T-helper 2 cell treated with Interferon-gamma antibody and Interleukin-4, amounts not matched to agents 5 μg/mL and 100 μg/mL, for 36 hours (primary cell): ENCODE data around the gene DOC2B.
"Not testable (repeated sequence)": the region's sequence is repeated elsewhere in the genome, so short reads cannot be mapped to it uniquely, and the experiment has no call there.

ENCODE experiments used
- DNase-seq: peaks from one replicate; pipeline ENCODE4 v3.0.0; 2021; ENCODE audit warnings: low spot score
- H3K27ac Mint-ChIP-seq: one replicate; pipeline ENCODE4 v1.8.0; 2021; ENCODE audit warnings: mild to moderate bottlenecking, mixed read lengths
- H3K27me3 Mint-ChIP-seq: one replicate; pipeline ENCODE4 v1.8.0; 2021; ENCODE audit warnings: low read depth, mixed read lengths
- H3K36me3 Mint-ChIP-seq: one replicate; pipeline ENCODE4 v1.8.0; 2021; ENCODE audit warnings: low read depth, mixed read lengths
- H3K4me1 Mint-ChIP-seq: one replicate; pipeline ENCODE4 v1.8.0; 2021; ENCODE audit warnings: low read depth, mixed read lengths
- H3K4me3 Mint-ChIP-seq: one replicate; pipeline ENCODE4 v1.8.0; 2022; ENCODE audit warnings: mild to moderate bottlenecking, moderate library complexity, mixed read lengths
- H3K9me3 Mint-ChIP-seq: one replicate; pipeline ENCODE4 v1.8.0; 2021; ENCODE audit warnings: mixed read lengths

DOC2B gene

DNA sequence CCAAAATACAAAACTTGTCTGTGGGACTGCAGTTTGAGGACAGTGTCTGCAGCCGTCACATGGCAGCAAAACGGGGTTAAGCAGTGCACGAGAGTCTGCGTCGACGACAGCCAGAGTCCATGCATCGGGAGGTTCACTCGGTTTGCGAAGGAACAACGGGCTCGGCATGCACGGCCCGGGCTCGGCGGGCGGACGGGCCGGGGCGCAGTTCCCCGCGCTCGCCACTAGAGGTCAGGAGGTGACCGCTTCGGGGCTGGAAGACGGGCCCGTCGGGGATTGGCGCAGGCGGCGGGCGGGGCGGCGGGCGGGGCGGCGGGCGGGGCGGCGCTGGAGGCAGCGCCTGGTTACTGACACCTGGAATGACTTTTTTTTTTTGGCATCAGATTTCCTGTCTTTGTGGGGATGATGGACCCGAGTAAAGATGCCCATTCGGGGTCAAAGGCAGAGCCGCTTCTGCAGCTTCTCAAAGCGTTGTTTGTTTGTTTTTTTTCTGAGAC, 37.6 kb downstream of the DOC2B start:
- no peaks in the 10 kb centered on the region for H3K36me3 Mint-ChIP-seq

DNA sequence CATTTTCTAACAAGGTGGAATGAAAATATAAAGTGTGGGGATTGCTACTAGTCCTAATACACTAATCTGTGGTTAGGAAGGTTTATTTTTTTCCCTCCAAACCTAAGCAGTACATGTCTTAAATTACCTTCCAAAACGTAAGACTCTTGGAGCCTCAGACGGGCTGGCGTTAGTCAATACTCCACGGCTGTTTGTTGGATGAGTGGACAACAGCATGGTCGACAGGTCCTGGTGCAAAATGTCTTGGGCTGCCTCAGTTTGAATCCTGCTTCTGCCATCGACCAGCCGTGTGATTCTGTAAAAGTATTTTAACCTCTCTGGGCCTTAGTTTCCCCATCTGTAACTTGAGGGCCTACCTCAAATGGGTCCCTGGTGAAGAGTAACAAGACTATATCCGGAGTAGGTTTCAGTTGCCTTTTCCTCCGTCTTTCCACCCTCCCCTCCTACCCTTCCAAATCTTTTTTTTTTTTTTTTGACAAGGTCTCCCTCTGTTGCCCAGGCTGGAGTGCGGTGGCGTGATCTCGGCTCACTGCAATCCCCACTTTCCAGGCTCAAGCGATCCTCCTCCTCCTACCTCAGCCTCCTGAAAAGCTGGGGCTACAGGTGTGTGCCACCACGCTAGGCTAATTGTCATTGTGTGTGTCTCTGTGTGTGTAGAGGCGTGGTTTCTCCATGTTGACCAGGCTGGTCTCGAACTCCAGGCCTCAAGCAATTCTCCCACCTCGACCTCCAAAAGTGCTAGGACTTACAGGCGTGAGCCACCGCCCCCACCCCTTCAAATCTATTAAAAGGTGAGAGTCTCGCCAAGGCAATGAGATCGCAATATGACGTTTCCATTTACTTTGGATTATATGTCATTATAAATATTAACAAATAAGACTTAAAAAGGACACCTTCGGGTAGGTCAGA, 38.3 kb downstream of the DOC2B start:
- H3K4me3 Mint-ChIP-seq: no peak overlapping the region
- DNase-seq: peak; percentile 3
- H3K9me3 Mint-ChIP-seq: no peaks in the 10 kb centered on the region

More for the DNA sequence above, 37.6 kb downstream of the DOC2B start:
- no peak overlapping the region for H3K4me3 Mint-ChIP-seq
- H3K4me1 Mint-ChIP-seq: no peaks in the 10 kb centered on the region
- H3K27me3 Mint-ChIP-seq: peaks cover 3% of the 10 kb centered on the region
- DNase-seq: peak; percentile 79
- no peaks in the 10 kb centered on the region for H3K9me3 Mint-ChIP-seq
- H3K27ac Mint-ChIP-seq: no peak overlapping the region

DNA sequence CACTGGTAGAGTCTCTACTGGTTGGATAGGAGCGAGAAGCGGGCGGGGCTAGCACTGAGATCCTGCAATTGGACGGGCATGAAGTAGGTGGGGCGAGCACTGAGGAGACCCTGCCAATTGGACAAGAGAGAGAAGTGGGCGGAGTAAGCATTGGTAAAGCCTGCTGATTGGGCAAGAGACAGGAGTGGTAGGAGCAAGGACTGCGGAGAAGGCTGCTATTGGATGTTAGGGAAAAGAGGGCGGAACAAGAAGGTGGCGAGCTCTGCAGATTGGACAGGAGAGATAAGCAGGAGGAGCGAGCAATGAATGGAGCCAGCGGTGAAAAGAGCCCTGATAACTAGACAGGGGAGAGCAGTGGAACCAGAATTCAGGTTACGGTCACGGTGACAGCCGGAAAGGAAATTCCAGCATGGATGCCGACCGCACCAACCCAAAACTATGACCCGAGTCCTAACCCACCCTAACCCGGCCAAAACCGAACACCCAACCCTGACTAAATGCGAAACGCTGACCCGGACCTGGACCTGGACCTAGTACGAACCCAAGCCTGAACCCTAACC, 39.3 kb downstream of the DOC2B start:
- DNase-seq: peak; percentile 12
- H3K4me1 Mint-ChIP-seq: no peaks in the 10 kb centered on the region
- no peaks in the 10 kb centered on the region for H3K9me3 Mint-ChIP-seq
- H3K27ac Mint-ChIP-seq: no peak overlapping the region
- peaks cover 3% of the 10 kb centered on the region for H3K27me3 Mint-ChIP-seq
- H3K36me3 Mint-ChIP-seq: no peaks in the 10 kb centered on the region
- H3K4me3 Mint-ChIP-seq: no peak overlapping the region

More for the DNA sequence above, 38.3 kb downstream of the DOC2B start:
- Mint-ChIP-seq H3K36me3 (no peaks in the 10 kb centered on the region), H3K27me3 (peaks cover 3% of the 10 kb centered on the region), H3K27ac (no peak overlapping the region), H3K4me1 (no peaks in the 10 kb centered on the region)

DNA sequence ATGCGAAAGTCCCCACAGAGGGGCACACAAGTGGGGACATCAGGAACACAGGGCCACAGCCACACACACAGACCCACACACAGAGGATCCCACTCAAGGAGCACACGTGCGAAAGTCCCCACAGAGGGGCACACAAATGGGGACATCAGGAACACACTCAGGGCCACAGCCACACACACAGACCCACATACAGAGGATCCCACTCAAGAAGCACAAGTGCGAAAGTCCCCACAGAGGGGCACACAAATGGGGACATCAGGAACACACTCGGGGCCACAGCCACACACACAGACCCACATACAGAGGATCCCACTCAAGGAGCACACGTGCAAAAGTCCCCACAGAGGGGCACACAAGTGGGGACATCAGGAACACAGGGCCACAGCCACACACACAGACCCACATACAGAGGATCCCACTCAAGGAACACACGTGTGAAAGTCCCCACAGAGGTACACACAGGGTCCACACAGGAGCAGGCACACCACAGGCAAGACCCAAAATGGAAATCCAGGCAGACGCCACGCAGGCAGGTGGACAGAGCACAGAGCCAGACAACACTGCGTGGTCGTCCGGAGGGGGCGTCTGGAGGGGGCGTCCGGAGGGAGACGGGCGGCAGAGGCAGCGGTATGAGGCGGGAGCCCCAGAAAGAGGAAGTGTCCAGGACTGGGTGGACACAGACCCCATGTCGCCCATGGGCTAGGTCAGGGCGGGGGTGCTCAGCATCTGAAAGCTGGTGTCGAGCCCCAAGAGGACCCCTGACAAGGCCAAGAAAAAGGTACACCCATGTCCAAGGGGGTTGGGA, 41.8 kb downstream of the DOC2B start:
- DNase-seq: peak; percentile 2
- not testable (repeated sequence) for H3K4me1 Mint-ChIP-seq, H3K4me3 Mint-ChIP-seq, H3K27ac Mint-ChIP-seq, H3K9me3 Mint-ChIP-seq, H3K27me3 Mint-ChIP-seq, H3K36me3 Mint-ChIP-seq

DNA sequence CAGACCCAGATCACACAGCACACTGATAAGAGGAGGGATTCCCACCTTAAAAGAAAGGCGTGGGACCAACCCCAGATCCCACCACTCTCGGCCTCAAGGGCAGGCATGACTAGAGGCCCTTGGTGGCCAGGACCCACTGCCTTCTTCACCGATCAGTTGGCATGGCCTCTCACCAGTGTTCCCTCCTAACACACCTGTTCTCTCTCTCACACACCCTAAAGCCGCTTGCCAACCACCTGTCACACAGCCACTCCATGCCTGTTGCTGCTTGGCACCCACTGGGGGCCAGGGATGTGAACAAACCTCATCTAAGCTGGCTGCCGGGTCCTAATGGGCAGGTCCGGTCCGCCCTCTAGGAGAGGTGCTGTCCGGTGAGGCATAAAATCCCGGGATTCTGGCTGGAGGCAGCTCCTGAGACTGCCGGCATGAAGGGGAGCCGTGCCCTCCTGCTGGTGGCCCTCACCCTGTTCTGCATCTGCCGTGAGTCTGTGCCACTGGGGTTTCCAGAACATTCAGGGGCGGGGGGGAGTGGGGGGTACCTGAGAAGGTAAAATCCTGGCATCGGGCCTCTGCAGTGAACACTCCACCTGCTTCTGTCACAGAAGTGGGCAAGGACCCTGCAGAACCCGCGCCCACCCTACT, 44.2 kb downstream of the DOC2B start, which contains the start of gene SCGB1C2:
Gene SCGB1C2 (plus strand): TSS at position 404 of the 642 bp plus-strand sequence. CDS start 22 bp downstream, at position 426.
- Mint-ChIP-seq H3K27ac (peak within 1 kb of the TSS; percentile 70), H3K4me3 (peak within 1 kb of the TSS; percentile 32)
- not testable (repeated sequence) for DNase-seq, H3K9me3 Mint-ChIP-seq, H3K36me3 Mint-ChIP-seq, H3K27me3 Mint-ChIP-seq, H3K4me1 Mint-ChIP-seq

DNA sequence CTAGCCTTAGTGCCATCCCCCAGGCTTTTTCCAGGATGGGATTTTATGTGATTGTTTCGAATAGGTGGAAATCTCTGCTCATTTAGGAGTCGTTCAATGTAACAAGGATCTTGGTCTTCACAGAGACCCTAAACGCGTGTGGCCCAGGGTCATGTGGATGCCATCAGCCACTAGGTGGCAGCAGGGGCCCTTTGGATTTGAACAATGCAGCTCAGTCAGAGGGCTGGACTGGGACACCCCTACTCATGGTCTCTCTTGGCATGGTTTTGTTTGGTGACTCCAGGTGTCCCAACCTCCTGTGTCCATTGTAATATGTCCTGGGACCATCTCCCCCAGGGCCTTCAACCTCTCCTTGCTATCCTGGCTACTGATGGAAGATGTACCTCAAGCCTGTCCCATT, 44.9 kb downstream of the DOC2B start:
- H3K4me3 Mint-ChIP-seq: peak overlapping the region; percentile 32
- H3K36me3 Mint-ChIP-seq, H3K27me3 Mint-ChIP-seq, H3K9me3 Mint-ChIP-seq, H3K4me1 Mint-ChIP-seq: not testable (repeated sequence)
- peak; percentile 57 for DNase-seq
- H3K27ac Mint-ChIP-seq: peak overlapping the region; percentile 70

DNA sequence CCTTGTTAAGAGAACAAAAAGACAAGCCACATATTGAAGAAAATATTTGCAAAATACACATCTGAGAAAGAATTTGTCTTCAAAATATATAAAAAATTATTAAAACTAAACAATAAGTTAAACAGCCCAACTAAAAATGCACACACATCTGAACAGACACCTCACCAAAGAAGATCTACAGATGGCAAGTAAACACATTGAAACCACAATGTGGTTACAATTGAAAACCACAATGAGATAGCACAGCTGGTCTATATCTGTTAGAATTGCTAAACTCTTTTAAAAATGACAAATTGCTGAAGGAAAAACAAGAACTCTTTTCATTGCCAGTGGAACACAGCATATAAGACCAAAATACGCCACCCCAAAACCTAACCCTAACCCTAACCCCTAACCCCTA, 45.6 kb downstream of the DOC2B start:
- not testable (repeated sequence) for H3K4me1 Mint-ChIP-seq, H3K27ac Mint-ChIP-seq, H3K36me3 Mint-ChIP-seq

DNA sequence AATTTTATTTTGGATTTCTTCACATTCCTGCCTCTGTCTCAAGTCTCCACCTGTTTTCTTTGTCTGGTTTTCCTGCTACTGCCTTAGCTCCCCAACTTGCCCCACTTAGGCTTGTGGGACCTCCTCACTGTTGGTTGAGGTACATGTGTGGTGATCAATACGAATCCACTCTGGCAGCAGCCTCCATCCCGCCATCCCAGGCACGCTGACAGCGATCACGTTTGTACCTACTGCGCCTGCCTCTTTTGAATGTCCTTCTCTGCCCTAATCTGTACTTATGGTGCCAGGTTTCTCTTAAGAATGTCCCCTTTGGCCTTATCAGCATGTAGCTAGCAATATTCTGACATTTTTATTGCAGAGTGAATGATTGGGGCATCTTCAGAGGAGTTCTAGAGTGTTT, 46.4 kb downstream of the DOC2B start:
- not testable (repeated sequence) for H3K27ac Mint-ChIP-seq, H3K36me3 Mint-ChIP-seq, H3K4me3 Mint-ChIP-seq, H3K4me1 Mint-ChIP-seq, H3K27me3 Mint-ChIP-seq, DNase-seq, H3K9me3 Mint-ChIP-seq

More for the DNA sequence above, 45.6 kb downstream of the DOC2B start:
- not testable (repeated sequence) for H3K27me3 Mint-ChIP-seq, H3K4me3 Mint-ChIP-seq, H3K9me3 Mint-ChIP-seq, DNase-seq

DNA sequence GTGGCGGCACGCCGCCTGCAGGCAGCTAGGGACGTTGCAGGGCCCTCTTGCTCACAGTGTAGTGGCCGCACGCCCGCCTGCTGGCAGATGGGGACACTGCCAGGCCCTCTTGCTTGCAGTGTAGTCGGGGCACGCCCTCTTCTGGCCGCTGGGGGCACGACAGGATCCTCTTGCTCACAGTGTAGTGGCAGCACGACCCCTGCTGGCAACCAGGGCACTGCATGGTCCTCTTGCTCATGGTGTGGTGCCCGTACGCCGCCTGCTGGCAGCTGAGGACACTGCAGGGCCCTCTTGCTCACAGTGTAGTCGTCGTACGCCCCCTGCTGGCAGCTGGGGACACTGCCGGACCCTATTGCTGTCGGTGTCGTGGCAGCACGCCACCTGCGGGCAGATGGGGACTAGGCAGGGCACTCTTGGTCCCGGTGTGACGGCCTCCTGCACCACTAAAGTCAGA, 47.1 kb downstream of the DOC2B start:
- not testable (repeated sequence) for H3K27me3 Mint-ChIP-seq, H3K4me1 Mint-ChIP-seq, H3K4me3 Mint-ChIP-seq, H3K9me3 Mint-ChIP-seq, H3K36me3 Mint-ChIP-seq, H3K27ac Mint-ChIP-seq
- peak; percentile 46 for DNase-seq

DNA sequence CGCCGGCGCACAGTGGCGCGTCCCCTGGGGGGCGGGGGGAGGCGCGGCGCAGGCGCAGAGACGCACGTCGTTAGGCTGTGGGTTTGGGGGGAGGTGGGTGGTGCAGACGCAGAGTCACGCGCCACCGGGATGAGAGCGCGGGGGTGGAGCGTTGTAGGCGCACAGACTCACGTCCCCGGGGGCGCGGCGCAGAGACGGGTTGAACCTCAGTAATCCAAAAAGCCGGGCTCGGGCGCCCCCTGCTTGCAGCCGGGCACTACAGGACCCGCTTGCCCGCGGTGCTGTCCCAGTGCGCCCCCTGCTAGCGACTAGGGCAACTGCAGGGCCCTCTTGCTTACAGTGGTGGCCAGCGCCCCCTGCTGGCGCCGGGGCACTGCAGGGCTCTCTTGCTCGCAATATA, 47.5 kb downstream of the DOC2B start:
- H3K36me3 Mint-ChIP-seq, H3K27ac Mint-ChIP-seq, H3K4me3 Mint-ChIP-seq, H3K4me1 Mint-ChIP-seq, H3K27me3 Mint-ChIP-seq, H3K9me3 Mint-ChIP-seq: not testable (repeated sequence)
- peak; percentile 2 for DNase-seq

DNA sequence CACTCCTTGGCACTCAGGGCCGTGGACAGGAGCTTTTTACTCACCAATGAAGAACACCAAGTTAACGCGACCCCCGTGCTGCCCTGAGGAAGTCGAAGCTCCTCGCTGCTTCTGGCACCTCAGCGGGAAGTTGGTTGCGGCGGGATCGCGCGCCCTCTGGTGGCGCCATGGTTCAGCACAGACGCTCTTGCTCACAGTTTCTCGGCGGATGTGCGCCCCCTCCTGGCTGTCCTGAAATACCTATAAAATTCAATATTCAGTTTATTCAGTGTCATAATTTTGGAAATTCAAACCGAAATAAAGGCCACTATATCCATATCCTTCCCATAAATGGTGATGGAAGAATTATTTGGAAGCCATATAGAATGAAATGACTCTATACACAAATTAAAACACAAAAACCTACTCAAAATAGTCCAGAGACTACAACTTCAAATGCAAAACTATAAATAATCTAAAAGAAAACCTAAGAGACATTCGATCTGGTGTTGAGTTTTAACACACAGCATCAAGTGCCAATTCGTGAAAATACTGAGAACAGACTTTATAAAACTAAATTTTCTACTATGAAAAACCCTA, 63.0 kb downstream of the DOC2B start:
- not testable (repeated sequence) for H3K36me3 Mint-ChIP-seq, H3K9me3 Mint-ChIP-seq, H3K27ac Mint-ChIP-seq, H3K4me1 Mint-ChIP-seq, H3K27me3 Mint-ChIP-seq, H3K4me3 Mint-ChIP-seq, DNase-seq

DNA sequence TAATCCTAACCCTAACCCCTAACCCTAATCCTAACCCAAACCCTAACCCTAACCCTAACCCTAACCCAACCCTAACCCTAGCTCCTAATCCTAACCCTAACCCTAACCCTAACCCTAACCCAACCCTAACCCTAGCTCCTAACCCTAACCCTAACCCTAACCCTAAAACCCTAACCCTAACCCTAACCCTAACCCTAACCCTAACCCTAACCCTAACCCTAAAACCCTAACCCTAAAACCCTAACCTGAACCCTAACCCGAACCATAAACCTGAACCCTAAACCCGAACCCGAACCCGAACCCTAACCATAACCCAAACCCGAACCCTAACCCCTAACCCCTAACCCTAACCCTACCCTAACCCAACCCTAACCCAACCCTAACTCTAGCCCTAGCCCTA, 68.3 kb downstream of the DOC2B start:
- not testable (repeated sequence) for H3K4me1 Mint-ChIP-seq, H3K36me3 Mint-ChIP-seq, H3K27me3 Mint-ChIP-seq

More for the DNA sequence above, 68.3 kb downstream of the DOC2B start:
- DNase-seq, H3K27ac Mint-ChIP-seq, H3K9me3 Mint-ChIP-seq, H3K4me3 Mint-ChIP-seq: not testable (repeated sequence)
